RWPE2 (cell line): ENCODE data around the gene SHROOM3.

Source experiments
- ATAC-seq: fragments of 200-7000 bp; cut with Tn5 transposase; 3 replicates; pipeline ENCODE4 v1.9.1; 2021; ENCODE audit warnings: low read depth
- DNase-seq: peaks from one replicate; pipeline ENCODE4 v3.0.0-alpha.2; 2020; ENCODE audit warnings: low spot score
- H3K27ac ChIP-seq: fragments of 450-650 bp; 2 replicates; pipeline ENCODE4 v1.5.1; 2017; ENCODE audit warnings: mild to moderate bottlenecking; ENCODE audit not compliant: poor library complexity, severe bottlenecking
- H3K27me3 ChIP-seq: fragments of 250-450 bp; sonication (Bioruptor Pico); 2 replicates; pipeline ENCODE4 v1.5.1; 2021; ENCODE audit warnings: mild to moderate bottlenecking, moderate library complexity; ENCODE audit not compliant: insufficient read depth, poor library complexity, severe bottlenecking
- H3K36me3 ChIP-seq: fragments of 250-450 bp; sonication (Bioruptor Pico); 2 replicates; pipeline ENCODE4 v1.5.1; 2020; ENCODE audit warnings: low read depth, mild to moderate bottlenecking, moderate library complexity
- H3K4me1 ChIP-seq: fragments of 250-450 bp; sonication (Bioruptor Pico); 2 replicates; pipeline ENCODE4 v1.5.1; 2021; ENCODE audit warnings: mild to moderate bottlenecking, moderate library complexity; ENCODE audit not compliant: insufficient read depth, poor library complexity, severe bottlenecking
- H3K4me3 ChIP-seq: fragments of 250-450 bp; sonication (Bioruptor Pico); 2 replicates; pipeline ENCODE4 v1.5.1; 2021; ENCODE audit warnings: mild to moderate bottlenecking, moderate library complexity; ENCODE audit not compliant: severe bottlenecking
- H3K9me3 ChIP-seq: fragments of 250-450 bp; sonication (Bioruptor Pico); 2 replicates; pipeline ENCODE4 v1.5.1; 2021; ENCODE audit warnings: mild to moderate bottlenecking, moderate library complexity; ENCODE audit not compliant: severe bottlenecking
- CTCF ChIP-seq: fragments of 450-650 bp; IDR thresholded peaks from one replicate; pipeline ENCODE4 v1.5.1; 2017; ENCODE audit warnings: mild to moderate bottlenecking, moderate library complexity; ENCODE audit not compliant: poor library complexity, severe bottlenecking

The SHROOM3 gene

GRCh38 chr4:76562836-76563453 lies 127.9 kb downstream of the SHROOM3 start:
- no peak for TF ChIP-seq CTCF
- Histone ChIP-seq H3K4me3 (no peak overlapping the region), H3K27me3 (no peaks in the 10 kb centered on the region), H3K4me1 (peaks cover 20% of the 10 kb centered on the region), H3K27ac (peak overlapping the region; percentile 66), H3K36me3 (no peaks in the 10 kb centered on the region), H3K9me3 (no peaks in the 10 kb centered on the region)
- peak; percentile 60 for ATAC-seq
- DNase-seq = no peak

GRCh38 chr4:76563454-76564122 lies 128.6 kb downstream of the SHROOM3 start:
- Histone ChIP-seq H3K27ac (peak overlapping the region; percentile 66), H3K4me3 (no peak overlapping the region), H3K27me3 (no peaks in the 10 kb centered on the region), H3K36me3 (no peaks in the 10 kb centered on the region), H3K9me3 (no peaks in the 10 kb centered on the region), H3K4me1 (peaks cover 20% of the 10 kb centered on the region)
- ATAC-seq (peak; percentile 14; the same call in 2 of the 3 replicates), DNase-seq (no peak)
- TF ChIP-seq CTCF = no peak

GRCh38 chr4:76564123-76564915 lies 129.3 kb downstream of the SHROOM3 start:
- DNase-seq = no peak
- H3K27ac ChIP-seq = peak overlapping the region; percentile 66

GRCh38 chr4:76568262-76568661 lies 133.2 kb downstream of the SHROOM3 start:
- Histone ChIP-seq H3K4me3 (no peak overlapping the region), H3K4me1 (peaks cover 16% of the 10 kb centered on the region), H3K27me3 (no peaks in the 10 kb centered on the region), H3K9me3 (no peaks in the 10 kb centered on the region), H3K27ac (no peak overlapping the region), H3K36me3 (no peaks in the 10 kb centered on the region)
- DNase-seq (no peak), ATAC-seq (no peak)
- no peak for TF ChIP-seq CTCF

More at GRCh38 chr4:76564123-76564915, 129.3 kb downstream of the SHROOM3 start:
- no peak overlapping the region for H3K4me3 ChIP-seq
- H3K9me3 ChIP-seq = no peaks in the 10 kb centered on the region
- TF ChIP-seq CTCF = no peak
- H3K27me3 ChIP-seq = no peaks in the 10 kb centered on the region
- H3K4me1 ChIP-seq = peaks cover 20% of the 10 kb centered on the region
- no peak for ATAC-seq
- H3K36me3 ChIP-seq = no peaks in the 10 kb centered on the region
